Brain pericyte (primary cell): ENCODE results near the gene HNF4A.
"Not testable (repeated sequence)": the region's sequence is repeated elsewhere in the genome, so short reads cannot be mapped to it uniquely, and the experiment has no call there.

Experiments
- DNase-seq: peaks from one replicate; pipeline ENCODE4 v3.0.0-alpha.2; 2012; ENCODE audit warnings: low read depth, low spot score

HNF4A gene

DNA sequence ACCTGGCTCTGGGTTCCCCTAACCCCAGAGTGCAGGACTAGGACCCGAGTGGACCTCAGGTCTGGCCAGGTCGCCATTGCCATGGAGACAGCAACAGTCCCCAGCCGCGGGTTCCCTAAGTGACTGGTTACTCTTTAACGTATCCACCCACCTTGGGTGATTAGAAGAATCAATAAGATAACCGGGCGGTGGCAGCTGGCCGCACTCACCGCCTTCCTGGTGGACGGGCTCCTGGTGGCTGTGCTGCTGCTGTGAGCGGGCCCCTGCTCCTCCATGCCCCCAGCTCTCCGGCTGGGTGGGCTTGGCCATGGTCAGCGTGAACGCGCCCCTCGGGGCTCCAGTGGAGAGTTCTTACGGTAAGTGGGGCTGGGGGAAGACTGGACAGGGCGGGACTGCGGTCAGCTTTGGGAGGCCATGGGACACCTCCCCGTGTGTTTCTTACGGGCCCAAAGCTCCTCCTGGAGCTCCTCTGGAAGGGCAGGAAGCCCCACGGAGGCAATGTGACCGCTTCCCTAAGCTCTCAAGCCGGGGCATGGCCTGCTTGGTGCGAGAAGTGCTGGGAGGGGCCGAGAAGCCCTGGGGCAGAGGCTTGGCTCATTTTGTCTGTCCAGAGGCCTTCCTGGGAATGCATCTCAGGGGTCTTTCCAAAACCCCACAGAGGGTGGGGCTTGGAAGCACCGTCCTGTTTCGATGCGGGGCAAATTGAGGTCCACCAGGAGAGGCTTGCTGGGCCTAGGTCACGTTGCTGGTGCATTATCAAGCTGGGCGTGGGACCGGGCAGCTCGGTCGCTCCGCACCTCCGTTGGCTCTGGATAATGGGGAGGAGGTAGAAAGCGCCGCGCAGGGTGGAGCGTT lies at the start of gene HNF4A:
Gene HNF4A, plus strand, starts transcription at position 202 of the 855 bp plus-strand sequence. Its CDS starts 106 bp downstream, at position 308.
- no peak for DNase-seq

- no peak for DNase-seq
These were observed 48.6 kb upstream of the HNF4A start for GRCh38 chr20:44306927-44307326.

DNA sequence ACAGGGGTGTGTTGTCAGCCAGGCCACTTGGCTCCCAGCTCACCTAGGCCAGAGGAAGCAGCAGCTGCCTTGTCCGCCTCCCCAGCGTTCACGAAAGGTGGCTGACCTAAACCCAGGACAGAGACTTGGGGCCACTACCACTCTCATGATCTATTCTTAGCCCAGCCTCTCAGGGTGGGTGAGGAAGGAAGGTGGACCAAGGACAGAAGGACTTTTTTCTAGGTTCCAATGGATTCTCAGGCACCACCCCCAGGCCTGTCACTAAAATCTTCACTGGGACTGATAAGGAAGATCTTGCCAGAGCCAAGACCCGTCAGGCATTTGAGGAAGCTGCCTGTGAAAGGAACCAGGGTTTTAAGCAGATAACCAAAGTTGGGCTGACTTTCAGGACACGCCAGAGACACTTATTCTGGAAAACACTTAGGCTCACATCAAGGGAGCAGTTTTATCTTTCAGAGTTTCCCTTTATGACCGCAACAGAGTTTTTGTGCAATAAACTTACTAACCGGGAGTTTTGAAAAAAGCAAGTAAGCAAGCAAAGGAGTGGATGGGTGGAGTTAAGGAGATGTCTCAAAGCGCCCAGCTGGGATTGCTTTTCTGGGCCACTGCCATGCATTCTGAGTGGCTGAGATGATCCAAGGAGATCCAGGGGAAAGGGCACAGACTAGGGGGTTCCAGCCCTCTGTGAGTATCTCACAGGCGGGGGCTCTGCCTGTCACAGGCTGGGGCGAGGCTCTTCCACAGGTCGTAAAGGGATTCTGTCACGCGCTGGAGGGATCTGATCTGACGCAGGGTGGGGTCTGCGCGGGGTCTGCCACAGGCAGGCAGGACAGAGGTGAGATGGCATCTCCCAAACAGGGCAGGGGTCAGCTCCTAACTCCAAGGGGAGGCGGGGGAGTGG lies 45.5 kb upstream of the HNF4A start:
- DNase-seq = no peak

DNA sequence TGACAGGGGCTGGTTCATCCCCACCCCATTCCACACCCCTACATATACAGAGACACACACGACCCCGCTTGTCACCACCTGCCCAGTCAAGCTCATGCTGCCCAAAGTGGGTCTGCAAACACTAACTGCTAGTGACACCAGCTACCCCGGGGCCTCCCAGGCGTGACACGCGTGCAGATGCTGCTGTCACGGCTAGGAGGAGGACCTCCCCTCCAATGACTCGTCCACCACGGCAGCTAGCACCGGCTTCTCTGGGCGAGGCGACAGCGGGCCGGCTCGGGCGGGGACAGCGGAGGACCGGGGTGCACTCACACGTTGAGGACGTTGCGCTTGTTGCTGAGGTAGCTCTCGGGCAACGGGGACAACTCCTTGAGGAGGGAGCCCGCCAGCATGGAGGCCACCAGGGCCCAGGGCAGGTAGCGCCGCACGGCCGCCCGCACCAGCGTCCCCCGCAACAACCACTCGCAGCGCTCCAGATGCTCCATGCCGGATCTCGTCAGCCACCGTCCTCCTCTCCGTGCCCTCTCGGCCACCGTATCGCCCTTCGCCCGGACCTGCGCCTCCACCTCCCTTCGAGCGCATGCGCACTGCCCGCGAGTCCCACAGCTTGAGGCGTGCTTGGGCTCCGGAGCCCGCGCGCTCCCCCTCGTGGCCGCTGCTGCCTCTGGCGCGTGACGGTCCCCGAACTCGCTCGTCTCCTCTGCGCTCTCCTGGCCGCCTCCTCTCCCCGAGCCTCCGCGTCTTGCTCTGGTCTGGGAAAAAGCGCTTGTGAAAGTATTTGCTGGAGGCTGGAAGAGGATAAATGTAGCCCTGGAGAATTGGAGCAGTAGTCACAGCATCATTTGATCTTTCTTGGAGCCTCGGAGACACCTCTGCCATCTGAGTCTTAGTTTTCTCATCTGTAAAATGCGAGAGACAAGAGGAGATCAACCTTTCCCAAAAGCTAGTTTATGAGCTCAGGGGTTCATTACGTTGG lies 44.5 kb upstream of the HNF4A start, which contains the start of gene FITM2:
Gene FITM2, minus strand, starts transcription at position 539 of the 976 bp plus-strand sequence. Its CDS starts 54 bp downstream, at position 485.
- DNase-seq = peak; percentile 88

- DNase-seq = no peak
These were observed 40.6 kb upstream of the HNF4A start for GRCh38 chr20:44314870-44315269.

DNA sequence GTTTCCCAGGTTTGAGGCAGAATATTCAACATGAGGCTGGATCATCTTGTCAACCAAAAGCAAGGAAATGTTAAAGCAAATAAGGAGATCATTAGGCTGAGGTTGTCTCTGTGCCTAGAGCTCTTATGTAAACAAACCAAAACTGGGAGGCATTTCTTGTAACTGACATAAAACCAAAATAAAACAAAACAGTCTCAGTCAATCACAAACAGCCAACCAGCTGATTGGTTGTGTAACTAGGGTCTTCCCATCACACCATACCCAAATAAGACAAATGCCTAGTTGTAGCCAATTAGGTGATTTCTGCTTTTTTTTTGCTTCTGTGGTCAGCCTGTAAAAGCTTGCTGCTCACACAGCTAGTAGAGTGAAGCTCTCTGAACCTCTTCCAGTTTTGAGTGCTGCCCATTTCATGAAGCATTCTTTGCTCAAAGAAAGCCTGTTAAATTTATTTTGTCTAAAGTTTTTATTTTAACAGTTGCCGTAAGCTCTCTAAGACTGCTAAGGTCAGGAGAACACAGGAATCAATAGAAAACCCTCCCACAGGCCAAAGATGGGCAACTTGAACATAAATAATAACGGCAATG lies 35.6 kb upstream of the HNF4A start:
- DNase-seq = no peak

DNA sequence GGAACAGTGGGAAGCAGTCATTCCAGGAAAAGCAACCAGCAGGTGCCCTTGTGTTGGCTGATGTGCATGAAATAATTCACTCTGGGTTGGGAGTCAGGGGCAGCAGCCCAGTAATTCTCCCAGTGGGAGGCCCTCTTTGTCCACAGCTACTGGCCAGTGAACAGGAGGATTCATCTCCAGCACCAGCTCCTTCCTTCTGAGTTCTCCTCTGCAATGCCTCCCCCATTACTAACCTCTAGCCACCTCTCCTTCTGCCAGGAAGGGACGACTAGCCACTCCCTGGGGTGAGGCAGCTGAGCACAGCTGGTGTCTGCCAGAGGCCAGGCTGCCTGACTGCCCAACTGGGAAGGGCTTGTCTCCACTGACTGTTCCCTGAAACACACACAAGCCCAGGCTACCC lies 31.2 kb upstream of the HNF4A start:
- peak; percentile 22 for DNase-seq

GRCh38 chr20:44326391-44327159 lies 28.9 kb upstream of the HNF4A start:
- no peak for DNase-seq

- DNase-seq = not testable (repeated sequence)
These were observed 27.8 kb upstream of the HNF4A start for GRCh38 chr20:44327748-44328147.

- no peak for DNase-seq
These were observed 27.1 kb upstream of the HNF4A start for GRCh38 chr20:44328428-44328827.

DNA sequence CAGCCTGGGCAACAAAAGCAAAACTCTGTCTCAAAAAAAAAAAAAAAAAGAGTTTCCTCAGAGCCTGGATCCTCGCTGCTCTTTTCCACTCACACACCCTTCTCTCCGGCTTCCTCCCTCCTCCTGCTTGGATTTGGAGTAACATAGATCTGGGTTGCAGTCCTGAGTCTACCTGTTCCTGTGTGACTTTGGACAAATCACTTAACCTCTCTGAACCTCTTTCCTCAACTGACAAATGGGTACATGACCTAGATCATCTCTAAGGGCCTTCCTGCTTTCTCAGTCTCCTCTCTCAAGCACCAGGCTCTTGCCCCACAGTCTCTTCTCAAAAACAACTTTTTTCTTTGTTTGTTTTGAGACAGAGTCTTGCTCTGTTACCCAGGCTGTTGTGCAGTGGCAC lies 24.3 kb upstream of the HNF4A start:
- no peak for DNase-seq

GRCh38 chr20:44334306-44334705 lies 21.2 kb upstream of the HNF4A start:
- DNase-seq = no peak

DNA sequence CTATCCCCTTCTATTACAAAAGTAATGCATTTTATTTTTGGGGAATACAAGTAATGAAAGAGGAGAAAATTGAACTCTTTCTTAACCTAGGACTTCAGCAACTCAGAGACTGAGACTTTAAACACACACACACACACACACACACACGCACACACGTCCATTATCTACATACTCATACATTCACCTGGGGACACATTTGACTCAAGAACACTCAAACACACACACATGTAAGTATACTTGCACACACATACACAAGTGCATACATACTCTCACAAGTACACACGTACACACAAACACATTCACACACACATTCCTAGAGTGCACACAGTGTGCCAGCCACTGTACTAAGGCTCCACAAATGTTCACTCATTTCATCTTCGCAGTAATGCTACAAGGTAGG lies 20.8 kb upstream of the HNF4A start:
- DNase-seq = no peak

DNA sequence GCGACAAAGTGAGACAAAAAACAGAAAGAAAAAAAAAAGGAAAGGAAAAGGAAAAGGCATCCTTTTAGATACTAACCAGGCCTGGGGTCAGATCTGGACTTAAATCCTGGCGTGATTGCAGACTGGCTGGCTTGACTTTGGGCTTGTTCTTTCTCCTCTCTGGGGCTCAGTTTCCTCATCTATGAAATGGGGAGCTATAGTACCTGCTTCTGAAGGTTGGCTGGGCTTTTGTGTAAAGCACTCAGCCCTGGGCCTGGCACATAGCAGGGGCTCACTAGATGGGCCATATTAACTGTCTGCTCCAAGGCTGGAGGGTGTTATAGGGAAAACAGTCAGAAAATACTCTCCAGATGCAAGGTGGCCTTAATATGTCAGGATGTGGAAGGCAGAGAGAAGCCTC lies 19.8 kb upstream of the HNF4A start:
- no peak for DNase-seq

DNA sequence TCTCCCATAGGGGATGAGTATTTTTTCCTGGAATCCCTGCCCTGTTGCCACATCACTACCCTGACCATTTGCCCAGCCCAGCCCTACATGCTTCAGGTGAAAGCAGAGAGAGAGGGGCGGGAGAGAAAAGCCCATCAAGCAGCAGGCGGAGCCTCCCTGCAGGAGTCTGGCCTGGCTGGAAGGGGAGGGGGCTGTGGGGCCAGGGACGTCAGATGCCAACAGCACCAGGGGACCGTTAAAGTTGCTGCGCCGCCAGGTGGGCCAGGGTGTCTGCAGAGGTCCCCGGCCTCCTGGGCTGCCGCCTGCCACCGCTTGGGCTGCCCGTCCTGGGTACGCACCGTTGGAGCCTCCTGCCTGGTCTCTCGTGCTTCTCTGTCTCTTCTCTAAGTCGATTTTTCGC lies 19.4 kb upstream of the HNF4A start:
- no peak for DNase-seq

DNA sequence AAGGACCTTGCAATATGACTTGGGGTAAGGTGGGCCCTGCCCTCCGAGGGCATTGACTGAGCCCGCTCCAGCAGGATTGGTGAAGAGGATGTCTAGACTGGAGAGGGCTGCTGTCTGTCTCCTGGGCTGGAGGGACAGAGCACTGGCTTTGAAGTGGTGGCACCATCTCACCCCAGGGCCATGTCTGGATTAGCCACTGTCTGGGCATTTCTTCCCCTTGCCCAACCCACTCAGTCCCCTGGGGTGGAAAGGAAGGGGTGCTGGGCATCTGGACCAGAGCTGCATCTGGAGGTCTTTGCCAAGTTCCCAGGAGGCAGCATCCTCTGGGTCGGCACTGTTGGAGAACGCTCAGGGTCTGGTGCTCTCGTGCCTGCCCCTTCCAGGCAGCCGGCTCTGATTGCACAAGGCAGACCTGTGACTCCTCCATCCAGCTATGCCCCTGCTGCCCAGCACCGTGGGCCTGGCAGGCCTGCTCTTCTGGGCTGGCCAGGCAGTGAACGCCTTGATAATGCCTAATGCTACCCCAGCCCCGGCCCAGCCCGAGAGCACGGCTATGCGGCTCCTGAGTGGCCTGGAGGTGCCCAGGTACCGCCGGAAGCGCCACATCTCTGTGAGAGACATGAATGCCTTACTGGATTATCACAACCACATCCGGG lies 18.6 kb upstream of the HNF4A start, which contains the start of gene R3HDML:
Gene R3HDML, plus strand, starts transcription at position 319 of the 656 bp plus-strand sequence. Its CDS starts 115 bp downstream, at position 434.
- DNase-seq = no peak

- no peak for DNase-seq
These were observed 13.3 kb upstream of the HNF4A start for GRCh38 chr20:44342248-44342647.

- DNase-seq = no peak
These were observed 12.3 kb upstream of the HNF4A start for GRCh38 chr20:44343162-44343675.

DNA sequence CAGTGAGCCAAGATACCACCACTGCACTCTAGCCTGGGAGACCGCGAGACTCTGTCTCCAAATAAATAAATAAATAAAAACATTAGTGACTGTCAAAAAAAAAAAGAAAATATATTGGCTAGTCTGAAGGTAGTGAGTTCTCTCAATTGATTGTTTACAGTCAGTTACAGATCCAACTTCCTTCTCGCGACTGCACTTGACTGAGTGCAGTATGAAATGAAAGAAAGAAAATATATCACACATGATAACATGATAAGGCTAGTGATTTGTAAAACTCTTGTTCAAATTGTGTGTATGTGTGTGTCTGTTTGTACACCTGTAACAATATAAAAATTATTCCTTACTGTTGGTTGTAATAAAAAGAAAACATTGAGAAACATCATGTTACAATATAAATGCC lies 10.8 kb upstream of the HNF4A start:
- DNase-seq = no peak
